ENCODE data around the gene AKTIP.
"Not testable (repeated sequence)": the region's sequence is repeated elsewhere in the genome, so short reads cannot be mapped to it uniquely, and the experiment has no call there.

The AKTIP gene

DNA sequence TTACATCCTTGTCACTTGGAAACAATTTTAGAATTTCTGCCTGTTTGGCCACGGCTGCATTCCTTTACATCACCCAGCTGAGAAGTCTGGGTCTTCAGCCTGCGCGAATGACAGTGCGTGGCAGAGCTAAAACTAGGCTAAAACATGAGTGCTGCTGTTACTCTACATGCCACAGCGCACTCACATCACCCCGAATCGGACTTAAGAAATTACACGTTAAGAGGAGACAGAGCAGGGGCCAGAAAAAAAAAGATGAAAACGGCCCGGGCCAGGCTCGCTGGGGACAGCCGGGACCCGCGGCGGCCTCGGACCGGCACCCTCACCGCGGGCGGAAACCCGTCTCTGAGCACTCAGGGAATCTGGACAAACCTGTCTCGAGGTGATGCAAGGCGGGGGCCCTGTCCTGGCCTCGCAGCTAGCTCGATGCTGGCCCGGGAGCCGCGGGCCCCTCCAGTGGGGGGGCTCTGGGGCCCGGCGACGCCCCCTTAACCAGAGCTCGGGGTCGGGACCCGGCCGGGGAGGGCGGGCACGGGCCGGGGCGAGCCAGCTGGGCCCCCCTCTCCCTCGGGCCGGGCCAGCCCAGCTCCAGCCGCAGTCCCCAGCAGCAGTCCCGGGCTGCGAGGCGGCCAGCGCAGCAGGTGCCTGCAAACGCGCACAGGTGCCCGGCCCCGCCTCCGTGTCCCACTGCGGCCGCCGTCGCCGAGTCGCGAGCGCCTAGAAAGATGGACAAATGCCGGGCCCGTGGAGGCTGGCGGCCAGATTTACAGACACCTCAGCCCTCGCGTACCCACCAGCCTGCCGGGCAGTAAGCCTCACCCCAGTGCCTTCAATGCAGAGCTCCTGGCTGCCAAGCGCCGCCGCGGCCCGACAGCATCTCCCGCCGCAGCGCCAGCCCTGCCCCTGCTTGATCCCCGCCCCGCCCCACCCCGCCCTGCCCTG lies at the start of gene AKTIP:
TSS of gene AKTIP (minus strand) at position 879 of the 939 bp plus-strand sequence. CDS start 2,950 bp downstream, outside the sequence.
- TF ChIP-seq, protein P1, sequence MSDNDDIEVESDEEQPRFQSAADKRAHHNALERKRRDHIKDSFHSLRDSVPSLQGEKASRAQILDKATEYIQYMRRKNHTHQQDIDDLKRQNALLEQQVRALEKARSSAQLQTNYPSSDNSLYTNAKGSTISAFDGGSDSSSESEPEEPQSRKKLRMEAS (IDR thresholded peaks at IDR 0.05; ENCODE audit: low read depth, low read length), result no peak
- TF ChIP-seq POLR2A (IDR thresholded peaks at IDR 0.05; ENCODE audit: extremely low read depth, insufficient read length), result peak; percentile 13
- H3K4me3 ChIP-seq (ENCODE audit: low read depth, low read length), result peak within 1 kb of the TSS; percentile 77
- peak; percentile 49 for DNase-seq (ENCODE audit: low read depth)

DNA sequence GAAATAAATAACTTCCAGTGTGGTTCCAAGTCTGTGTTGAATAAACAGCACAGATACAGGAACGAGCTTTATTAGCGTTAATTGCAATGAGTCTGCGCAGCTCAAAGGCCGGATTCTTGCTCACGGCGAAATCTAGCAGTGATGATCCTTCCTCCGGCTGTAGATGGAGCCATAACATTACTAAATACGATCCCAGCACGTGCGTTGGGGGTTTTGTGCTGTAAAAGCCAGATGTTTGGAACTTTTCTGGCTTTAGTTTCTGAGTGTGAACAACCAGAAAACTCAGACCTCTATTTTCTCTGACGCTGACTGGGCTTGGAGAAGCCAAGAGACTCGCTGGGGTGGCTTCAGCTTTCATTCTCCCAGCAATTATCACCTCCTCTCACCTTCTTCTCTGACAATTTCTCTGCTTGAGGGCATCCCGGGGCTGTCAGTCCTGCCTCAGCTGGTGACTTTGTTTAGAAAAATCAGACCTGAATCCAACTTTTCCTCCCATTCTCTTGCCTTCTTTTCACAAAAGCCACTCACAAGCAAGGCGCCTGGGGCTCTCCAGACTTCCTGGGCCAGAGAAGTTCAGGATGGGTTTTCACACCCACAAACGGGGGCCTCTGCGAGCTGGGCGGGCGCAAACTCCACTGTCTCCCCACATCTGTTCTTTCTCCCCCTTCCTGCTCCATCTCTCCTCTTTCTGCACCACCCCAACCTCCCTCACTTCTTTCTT lies 47.1 kb upstream of the AKTIP start:
- TF ChIP-seq, protein P2, sequence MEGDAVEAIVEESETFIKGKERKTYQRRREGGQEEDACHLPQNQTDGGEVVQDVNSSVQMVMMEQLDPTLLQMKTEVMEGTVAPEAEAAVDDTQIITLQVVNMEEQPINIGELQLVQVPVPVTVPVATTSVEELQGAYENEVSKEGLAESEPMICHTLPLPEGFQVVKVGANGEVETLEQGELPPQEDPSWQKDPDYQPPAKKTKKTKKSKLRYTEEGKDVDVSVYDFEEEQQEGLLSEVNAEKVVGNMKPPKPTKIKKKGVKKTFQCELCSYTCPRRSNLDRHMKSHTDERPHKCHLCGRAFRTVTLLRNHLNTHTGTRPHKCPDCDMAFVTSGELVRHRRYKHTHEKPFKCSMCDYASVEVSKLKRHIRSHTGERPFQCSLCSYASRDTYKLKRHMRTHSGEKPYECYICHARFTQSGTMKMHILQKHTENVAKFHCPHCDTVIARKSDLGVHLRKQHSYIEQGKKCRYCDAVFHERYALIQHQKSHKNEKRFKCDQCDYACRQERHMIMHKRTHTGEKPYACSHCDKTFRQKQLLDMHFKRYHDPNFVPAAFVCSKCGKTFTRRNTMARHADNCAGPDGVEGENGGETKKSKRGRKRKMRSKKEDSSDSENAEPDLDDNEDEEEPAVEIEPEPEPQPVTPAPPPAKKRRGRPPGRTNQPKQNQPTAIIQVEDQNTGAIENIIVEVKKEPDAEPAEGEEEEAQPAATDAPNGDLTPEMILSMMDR (IDR thresholded peaks at IDR 0.05; ENCODE audit: low read depth, low read length), result peak; percentile 80
- TF ChIP-seq MYC (IDR thresholded peaks at IDR 0.05; ENCODE audit: low read depth, low read length) (peak; percentile 100), POLR2A (IDR thresholded peaks at IDR 0.05; ENCODE audit: extremely low read depth, insufficient read length) (no peak)
- TF ChIP-seq, protein P1 (IDR thresholded peaks at IDR 0.05; ENCODE audit: low read depth, low read length), result peak; percentile 100
- H3K4me3 ChIP-seq (ENCODE audit: low read depth, low read length), result no peak overlapping the region
- DNase-seq (ENCODE audit: low read depth), result peak; percentile 90

DNA sequence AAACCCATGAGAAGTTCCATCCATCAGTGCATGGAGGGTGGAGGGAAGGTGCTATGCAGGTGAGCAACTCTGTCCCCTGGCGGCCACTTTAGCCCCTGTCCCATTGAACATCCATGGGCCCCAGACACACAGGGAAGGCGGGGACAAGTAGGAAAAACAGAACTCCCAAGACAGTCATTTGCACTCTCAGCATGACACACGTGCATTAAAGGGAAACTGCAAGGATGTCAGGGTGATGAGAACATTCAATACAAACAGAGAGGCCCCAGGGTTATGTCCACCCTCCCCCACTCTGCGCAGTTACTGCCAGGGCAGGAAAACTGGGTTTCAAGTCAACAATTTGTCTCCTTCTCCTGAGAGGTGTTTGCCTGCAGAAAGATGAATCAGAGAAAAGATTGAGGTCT lies 44.0 kb upstream of the AKTIP start:
- no peak for TF ChIP-seq MYC (IDR thresholded peaks at IDR 0.05; ENCODE audit: low read depth, low read length)
- TF ChIP-seq, protein P2 (IDR thresholded peaks at IDR 0.05; ENCODE audit: low read depth, low read length), result no peak
- TF ChIP-seq, protein P1 (IDR thresholded peaks at IDR 0.05; ENCODE audit: low read depth, low read length), result no peak
- no peak for TF ChIP-seq POLR2A (IDR thresholded peaks at IDR 0.05; ENCODE audit: extremely low read depth, insufficient read length)
- H3K4me3 ChIP-seq (ENCODE audit: low read depth, low read length), result no peak overlapping the region
- no peak for DNase-seq (ENCODE audit: low read depth)

DNA sequence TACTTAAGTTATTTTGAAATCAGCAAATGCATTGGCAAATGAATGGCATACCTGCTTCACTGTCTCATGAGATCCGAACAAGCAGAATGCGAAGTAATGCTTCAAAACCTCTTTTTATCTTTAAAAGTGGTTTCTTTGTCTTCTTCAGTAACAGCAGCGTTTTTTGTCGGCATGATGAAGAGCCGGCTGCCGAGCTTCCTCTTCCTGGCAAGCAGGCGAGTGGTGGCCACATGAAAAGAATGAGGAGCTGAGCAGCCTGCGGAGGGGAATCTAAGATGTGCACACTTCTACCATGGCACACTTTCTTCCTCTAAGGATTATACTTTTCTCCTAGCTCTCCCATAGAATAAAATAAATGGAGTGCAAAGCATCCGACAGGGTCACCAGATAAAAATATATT lies 42.4 kb upstream of the AKTIP start:
- no peak overlapping the region for H3K4me3 ChIP-seq (ENCODE audit: low read depth, low read length)
- TF ChIP-seq, protein P2 (IDR thresholded peaks at IDR 0.05; ENCODE audit: low read depth, low read length), result no peak
- TF ChIP-seq, protein P1 (IDR thresholded peaks at IDR 0.05; ENCODE audit: low read depth, low read length), result no peak
- no peak for DNase-seq (ENCODE audit: low read depth)

DNA sequence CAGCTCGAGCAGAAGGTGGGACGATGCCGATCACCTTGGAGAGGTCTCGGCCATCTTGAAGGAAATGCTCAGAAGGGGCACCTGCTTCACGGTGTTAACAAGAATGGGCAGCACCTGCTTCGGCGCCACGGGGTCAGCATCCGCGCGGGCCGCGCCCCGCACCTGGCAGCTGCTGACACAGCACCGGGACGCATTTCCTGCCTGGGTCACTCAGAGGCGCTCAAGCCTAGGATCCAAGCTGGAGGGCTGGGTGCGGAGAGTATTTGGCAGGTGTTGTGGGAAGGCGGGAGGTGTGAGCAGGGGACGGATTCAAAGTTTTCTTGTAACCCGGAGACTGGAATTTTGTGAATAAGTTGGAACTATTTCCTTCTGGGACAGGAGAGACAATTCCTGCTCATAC lies 39.3 kb upstream of the AKTIP start:
- DNase-seq (ENCODE audit: low read depth), result no peak
- TF ChIP-seq, protein P2 (IDR thresholded peaks at IDR 0.05; ENCODE audit: low read depth, low read length), result no peak
- TF ChIP-seq, protein P1 (IDR thresholded peaks at IDR 0.05; ENCODE audit: low read depth, low read length), result no peak
- TF ChIP-seq MYC (IDR thresholded peaks at IDR 0.05; ENCODE audit: low read depth, low read length), result no peak
- TF ChIP-seq POLR2A (IDR thresholded peaks at IDR 0.05; ENCODE audit: extremely low read depth, insufficient read length), result no peak
- no peak overlapping the region for H3K4me3 ChIP-seq (ENCODE audit: low read depth, low read length)

DNA sequence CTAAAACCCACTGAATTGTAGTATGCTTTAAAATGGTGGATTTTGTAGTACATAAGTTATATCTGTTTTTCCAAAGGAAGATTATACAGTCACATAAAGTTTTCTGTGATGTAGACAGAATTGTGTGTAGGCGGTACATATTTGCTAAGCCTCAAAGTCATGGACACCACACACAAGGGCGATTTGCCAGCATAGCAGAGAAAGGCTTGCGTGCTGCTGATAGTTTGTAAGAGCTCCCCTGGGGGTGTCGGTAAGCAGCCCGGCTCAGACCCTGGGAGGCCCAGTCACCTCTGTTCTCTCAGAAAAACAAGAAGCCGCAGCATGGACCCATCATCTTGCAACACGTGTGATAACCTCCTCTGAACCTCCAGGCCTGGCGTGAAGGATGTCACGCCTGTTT lies 38.3 kb upstream of the AKTIP start:
- DNase-seq (ENCODE audit: low read depth), result no peak
- H3K4me3 ChIP-seq (ENCODE audit: low read depth, low read length), result no peak overlapping the region
- TF ChIP-seq, protein P2 (IDR thresholded peaks at IDR 0.05; ENCODE audit: low read depth, low read length), result no peak
- no peak for TF ChIP-seq MYC (IDR thresholded peaks at IDR 0.05; ENCODE audit: low read depth, low read length)
- no peak for TF ChIP-seq POLR2A (IDR thresholded peaks at IDR 0.05; ENCODE audit: extremely low read depth, insufficient read length)
- TF ChIP-seq, protein P1 (IDR thresholded peaks at IDR 0.05; ENCODE audit: low read depth, low read length), result no peak

DNA sequence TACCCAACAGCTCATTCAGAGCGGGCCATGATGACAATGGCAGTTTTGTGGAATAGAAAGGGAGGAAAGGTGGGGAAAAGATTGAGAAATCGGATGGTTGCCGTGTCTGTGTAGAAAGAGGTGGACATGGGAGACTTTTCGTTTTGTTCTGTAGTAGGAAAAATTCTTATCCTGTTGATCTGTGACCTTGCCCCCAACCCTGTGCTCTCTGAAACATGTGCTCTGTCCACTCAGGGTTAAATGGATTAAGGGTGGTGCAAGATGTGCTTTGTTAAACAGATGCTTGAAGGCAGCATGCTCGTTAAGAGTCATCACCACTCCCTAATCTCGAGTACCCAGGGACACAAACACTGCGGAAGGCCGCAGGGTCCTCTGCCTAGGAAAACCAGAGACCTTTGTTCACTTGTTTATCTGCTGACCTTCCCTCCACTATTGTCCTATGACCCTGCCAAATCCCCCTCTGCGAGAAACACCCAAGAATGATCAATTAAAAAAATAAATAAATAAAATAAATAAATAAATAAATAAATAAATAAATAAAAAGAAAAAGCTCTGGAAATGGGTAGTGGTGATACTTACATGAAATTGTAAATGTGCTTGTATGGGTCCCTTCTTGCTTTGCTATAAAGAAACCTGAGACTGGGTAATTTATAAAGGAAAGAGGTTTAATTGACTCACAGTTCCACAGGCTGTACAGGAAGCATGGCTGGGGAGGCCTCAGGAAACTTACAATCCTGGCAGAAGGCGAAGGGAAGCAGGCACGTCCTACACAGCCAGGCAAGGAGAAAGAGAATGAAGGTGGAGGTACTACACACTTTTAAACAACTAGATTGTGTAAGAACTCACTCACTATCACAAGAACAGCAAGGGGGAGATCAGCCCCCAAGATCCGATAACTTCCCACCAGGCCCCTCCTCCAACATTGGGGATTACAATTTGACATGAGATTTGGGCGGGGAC lies 37.0 kb upstream of the AKTIP start:
- not testable (repeated sequence) for DNase-seq (ENCODE audit: low read depth); H3K4me3 ChIP-seq (ENCODE audit: low read depth, low read length)

Measured in NB4 (cell line).